WTC11 (cell line): ENCODE results near the gene POMGNT1. TPM values are rescaled to one million over a fixed set of nuclear protein-coding genes. Genes with fewer than 3 reads are reported as not detected.
"Not testable (repeated sequence)": the region's sequence is repeated elsewhere in the genome, so short reads cannot be mapped to it uniquely, and the experiment has no call there.

Source experiments
- ATAC-seq: fragments of 200-7000 bp; cut with Tn5 transposase; 2 replicates; pipeline ENCODE4 v1.10.0; 2021; ENCODE audit warnings: mild to moderate bottlenecking, moderate library complexity
- CTCF ChIA-PET: fragments of 300-600 bp; sonication (Branson Sonifier 250); formaldehyde crosslinking; loops from one replicate; lab custom pipeline; 2021; ENCODE audit warnings: antibody characterized with exemption; lab: Charles Lee
- POLR2A ChIA-PET: fragments of 350-600 bp; sonication (Branson Sonifier 250); formaldehyde crosslinking; loops from one replicate; lab custom pipeline; 2021; ENCODE audit warnings: antibody characterized with exemption; lab: Charles Lee
- DNase-seq: peaks from one replicate; pipeline ENCODE4 v3.0.0; 2021; ENCODE audit warnings: low spot score
- H3K27ac Mint-ChIP-seq: 2 replicates; pipeline ENCODE4 v1.8.0; 2021; ENCODE audit warnings: mixed read lengths
- H3K27me3 Mint-ChIP-seq: 2 replicates; pipeline ENCODE4 v1.8.0; 2021; ENCODE audit warnings: low read depth, mild to moderate bottlenecking, moderate library complexity, mixed read lengths
- H3K36me3 Mint-ChIP-seq: 2 replicates; pipeline ENCODE4 v1.8.0; 2021; ENCODE audit warnings: mixed read lengths
- H3K4me1 Mint-ChIP-seq: 2 replicates; pipeline ENCODE4 v1.8.0; 2022; ENCODE audit warnings: mixed read lengths
- H3K4me3 Mint-ChIP-seq: 2 replicates; pipeline ENCODE4 v1.8.0; 2021; ENCODE audit warnings: mild to moderate bottlenecking, moderate library complexity, mixed read lengths
- H3K9me3 Mint-ChIP-seq: 2 replicates; pipeline ENCODE4 v1.8.0; 2021; ENCODE audit warnings: mixed read lengths
- ARID4B ChIP-seq: sonication (generic); formaldehyde crosslinking; IDR thresholded peaks from 2 replicates; pipeline ENCODE4 v1.8.0; 2023; ENCODE audit warnings: missing genetic modification reagents, mild to moderate bottlenecking, borderline replicate concordance
- CBFB ChIP-seq: sonication (generic); formaldehyde crosslinking; IDR thresholded peaks from 2 replicates; pipeline ENCODE4 v1.8.1; 2022; ENCODE audit warnings: mild to moderate bottlenecking, low read depth, missing genetic modification reagents
- CTCF ChIP-seq: fragments of 200-600 bp; IDR thresholded peaks from 2 replicates; pipeline ENCODE4 v1.8.0; 2022; ENCODE audit warnings: antibody characterized with exemption
- ETV6 ChIP-seq: sonication (generic); formaldehyde crosslinking; IDR thresholded peaks from 2 replicates; pipeline ENCODE4 v1.8.1; 2022; ENCODE audit warnings: mild to moderate bottlenecking, missing genetic modification reagents
- FOXP4 ChIP-seq: sonication (generic); formaldehyde crosslinking; IDR thresholded peaks from 2 replicates; pipeline ENCODE4 v1.8.0; 2022; ENCODE audit warnings: mild to moderate bottlenecking, missing genetic modification reagents
- MXD4 ChIP-seq: fragments of 250-450 bp; sonication (Bioruptor Pico); IDR thresholded peaks from 2 replicates; pipeline ENCODE4 v1.8.0; 2021; ENCODE audit warnings: mild to moderate bottlenecking, moderate library complexity, borderline replicate concordance
- MYBL2 ChIP-seq: sonication (generic); formaldehyde crosslinking; IDR thresholded peaks from 2 replicates; pipeline ENCODE4 v1.8.1; 2023; ENCODE audit warnings: mild to moderate bottlenecking, moderate library complexity, missing genetic modification reagents
- NFE2L1 ChIP-seq: sonication (generic); formaldehyde crosslinking; IDR thresholded peaks from 2 replicates; pipeline ENCODE4 v1.8.1; 2023; ENCODE audit warnings: missing genetic modification reagents
- NFYB ChIP-seq: sonication (generic); formaldehyde crosslinking; conservative IDR thresholded peaks from 2 replicates; pipeline ENCODE4 v1.8.0; 2022; ENCODE audit warnings: low read depth, missing genetic modification reagents
- NR1H2 ChIP-seq: sonication (generic); formaldehyde crosslinking; IDR thresholded peaks from 2 replicates; pipeline ENCODE4 v1.9.0; 2021; ENCODE audit warnings: mild to moderate bottlenecking, moderate library complexity, missing genetic modification reagents
- NR3C1 ChIP-seq: sonication (generic); formaldehyde crosslinking; conservative IDR thresholded peaks from 2 replicates; pipeline ENCODE4 v1.8.1; 2023; ENCODE audit warnings: low read depth, mild to moderate bottlenecking, missing genetic modification reagents
- RORB ChIP-seq: fragments of 250-450 bp; sonication (Bioruptor Pico); IDR thresholded peaks from 2 replicates; pipeline ENCODE4 v1.9.0; 2021; ENCODE audit warnings: mild to moderate bottlenecking
- SOX15 ChIP-seq: fragments of 250-450 bp; sonication (Bioruptor Pico); IDR thresholded peaks from 2 replicates; pipeline ENCODE4 v1.9.0; 2021; ENCODE audit warnings: mild to moderate bottlenecking
- ZBTB43 ChIP-seq: sonication (generic); formaldehyde crosslinking; IDR thresholded peaks from 2 replicates; pipeline ENCODE4 v1.8.1; 2023; ENCODE audit warnings: mild to moderate bottlenecking, missing genetic modification reagents
- ZNF121 ChIP-seq: sonication (generic); formaldehyde crosslinking; IDR thresholded peaks from 2 replicates; pipeline ENCODE4 v1.8.0; 2023; ENCODE audit warnings: missing genetic modification reagents
- ZNF425 ChIP-seq: fragments of 250-450 bp; sonication (Bioruptor Pico); conservative IDR thresholded peaks from 2 replicates; pipeline ENCODE4 v1.9.0; 2021; ENCODE audit warnings: mild to moderate bottlenecking
- total RNA-seq: library from RNA; stranded (reverse); gene quantifications from 3 replicates; pipeline ENCODE4 v1.2.3, GENCODE V29; 2021

Gene POMGNT1
- total RNA-seq, 1 experiment from 2014 or later = 42.5 TPM

GRCh38 chr1:46223472-46223943, 25.3 kb upstream of the POMGNT1 start:
- peak; percentile 84 for ATAC-seq
- H3K27me3 Mint-ChIP-seq = no peaks in the 10 kb centered on the region
- no peak overlapping the region for H3K4me3 Mint-ChIP-seq
- TF ChIP-seq ZBTB43 (CRISPR knock-in tag) (no peak), MXD4 (CRISPR knock-in tag) (no peak), ZNF425 (CRISPR knock-in tag) (no peak), CTCF (peak; percentile 83)
- H3K27ac Mint-ChIP-seq = peak overlapping the region; percentile 84
- ChIA-PET CTCF (interaction anchor here (0.5 to 6.6 kb wide), 64 partner anchors 10 to 601 kb away, joined by 3 to 126 read pairs (median 4); partner anchors contain the start of genes LURAP1, PIK3R3, POMGNT1 and RAD54L), POLR2A (interaction anchor here (0.6 to 1.5 kb wide), 7 partner anchors 14 to 1518 kb away, joined by 3 to 7 read pairs (median 3); partner anchors contain the start of gene POMGNT1)
- DNase-seq = peak; percentile 66
- H3K9me3 Mint-ChIP-seq = no peaks in the 10 kb centered on the region
- H3K4me1 Mint-ChIP-seq = peaks cover 33% of the 10 kb centered on the region
- H3K36me3 Mint-ChIP-seq = no peaks in the 10 kb centered on the region

GRCh38 chr1:46223055-46223454, 24.8 kb upstream of the POMGNT1 start:
- peak; percentile 78; the same call in 1 of the 2 replicates for TF ChIP-seq ZNF121 (CRISPR knock-in tag)
- TF ChIP-seq, all 79 proteins: peak for 1; not testable (repeated sequence) for 78
- H3K4me1 Mint-ChIP-seq = peaks cover 33% of the 10 kb centered on the region
- POLR2A ChIA-PET = interaction anchor here (0.6 to 1.5 kb wide), 7 partner anchors 14 to 1519 kb away, joined by 3 to 7 read pairs (median 3); partner anchors contain the start of gene POMGNT1
- CTCF ChIA-PET = interaction anchor here (0.5 to 6.6 kb wide), 49 partner anchors 11 to 600 kb away, joined by 3 to 126 read pairs (median 4); partner anchors contain the start of genes LURAP1, PIK3R3, POMGNT1 and RAD54L
- not testable (repeated sequence) for H3K27ac Mint-ChIP-seq, H3K36me3 Mint-ChIP-seq, ATAC-seq, DNase-seq, H3K4me3 Mint-ChIP-seq, H3K27me3 Mint-ChIP-seq, H3K9me3 Mint-ChIP-seq

- TF ChIP-seq NR1H2 (no peak), MYBL2 (no peak), RORB (CRISPR knock-in tag) (no peak), SOX15 (no peak), ETV6 (CRISPR knock-in tag) (no peak), NFE2L1 (CRISPR knock-in tag) (no peak), NR3C1 (CRISPR knock-in tag) (no peak), CBFB (CRISPR knock-in tag) (no peak)
- Mint-ChIP-seq H3K27me3 (no peaks in the 10 kb centered on the region), H3K27ac (0 out of 2 replicates have a peak overlapping the region, but pooled peaks have one; percentile 71), H3K4me3 (no peak overlapping the region), H3K4me1 (peaks cover 33% of the 10 kb centered on the region), H3K9me3 (no peaks in the 10 kb centered on the region), H3K36me3 (no peaks in the 10 kb centered on the region)
- ChIA-PET CTCF (interaction anchor here (0.8 to 6.6 kb wide), 10 partner anchors 9 to 186 kb away, joined by 3 to 55 read pairs (median 5); partner anchors contain the start of genes LURAP1, NSUN4, P3R3URF and PIK3R3), POLR2A (interaction anchor here (1.3 kb wide), 1 partner anchor 19 kb away, joined by 5 read pairs; the partner anchor contains the start of gene LURAP1)
- DNase-seq (peak; percentile 48), ATAC-seq (peak; percentile 23)
Measured at GRCh38 chr1:46221749-46222148, 23.5 kb upstream of the POMGNT1 start.

- ChIA-PET POLR2A (no interaction called here), CTCF (interaction anchor here (1.3 to 6.6 kb wide), 3 partner anchors 17 to 39 kb away, joined by 5 to 55 read pairs (median 8); partner anchors contain the start of genes LURAP1 and POMGNT1)
- ATAC-seq = no peak
- H3K9me3 Mint-ChIP-seq = no peaks in the 10 kb centered on the region
- no peaks in the 10 kb centered on the region for H3K36me3 Mint-ChIP-seq
- no peak for DNase-seq
- H3K27me3 Mint-ChIP-seq = no peaks in the 10 kb centered on the region
- H3K27ac Mint-ChIP-seq = no peak overlapping the region
- peaks cover 33% of the 10 kb centered on the region for H3K4me1 Mint-ChIP-seq
- H3K4me3 Mint-ChIP-seq = no peak overlapping the region
- TF ChIP-seq ARID4B (CRISPR knock-in tag) = no peak
- TF ChIP-seq FOXP4 (CRISPR knock-in tag) = no peak
- TF ChIP-seq NFYB (CRISPR knock-in tag) = no peak
Measured at GRCh38 chr1:46220808-46221207, 22.6 kb upstream of the POMGNT1 start.
